Cardiac muscle cell (in vitro differentiated cells and primary cell): ENCODE results near the gene NECAB3. TPM values are rescaled to one million over a fixed set of nuclear protein-coding genes. Genes with fewer than 3 reads are reported as not detected.

Experiments used
- DNase-seq, 2 donors: peaks; one replicate each; pipeline versions ENCODE4 v3.0.0 to v3.0.0-alpha.2; 2010 to 2017; ENCODE audit warnings: low read depth in 1 of 2, low spot score in 1 of 2
- H3K27ac ChIP-seq: fragments of 200-600 bp; sonication (generic); 2 replicates; pipeline ENCODE4 v1.5.1; 2016
- H3K27me3 ChIP-seq: fragments of 200-600 bp; sonication (generic); 2 replicates; pipeline ENCODE4 v1.6.0; 2016; ENCODE audit warnings: control low read depth
- H3K36me3 ChIP-seq: fragments of 200-600 bp; sonication (generic); 2 replicates; pipeline ENCODE4 v1.5.1; 2016; ENCODE audit warnings: control low read depth
- H3K4me1 ChIP-seq: fragments of 200-600 bp; sonication (generic); 2 replicates; pipeline ENCODE4 v1.8.1; 2017; ENCODE audit warnings: low read depth, mild to moderate bottlenecking, mixed run types
- H3K4me3 ChIP-seq: fragments of 200-600 bp; sonication (generic); 2 replicates; pipeline ENCODE4 v1.5.1; 2016; ENCODE audit warnings: mild to moderate bottlenecking
- H3K9me3 ChIP-seq: fragments of 200-600 bp; sonication (generic); 2 replicates; pipeline ENCODE4 v1.5.1; 2017; ENCODE audit warnings: low read depth, mild to moderate bottlenecking, control low read depth
- polyA plus RNA-seq: library from polyadenylated mRNA; unstranded; fragments of >200 nt; fragmentation: Nextera tagmentation; extraction: Ambion mirVana; gene quantifications from 2 replicates; pipeline ENCODE4 v1.2.1, GENCODE V29; 2016
- total RNA-seq: library from RNA; depleted of rRNA; stranded (reverse); fragments of >200 nt; gene quantifications from 2 replicates; pipeline ENCODE4 v1.2.3, GENCODE V29; 2016
- TF ChIP-seq, protein P1 (sequence below): IDR thresholded peaks from 2 replicates; pipeline ENCODE4 v1.5.1; 2012; ENCODE audit warnings: low read depth, mild to moderate bottlenecking, low read length

The NECAB3 gene
- total and polyA plus RNA-seq, 2 experiments from 2014 or later = 93.1 to 187 TPM

DNA sequence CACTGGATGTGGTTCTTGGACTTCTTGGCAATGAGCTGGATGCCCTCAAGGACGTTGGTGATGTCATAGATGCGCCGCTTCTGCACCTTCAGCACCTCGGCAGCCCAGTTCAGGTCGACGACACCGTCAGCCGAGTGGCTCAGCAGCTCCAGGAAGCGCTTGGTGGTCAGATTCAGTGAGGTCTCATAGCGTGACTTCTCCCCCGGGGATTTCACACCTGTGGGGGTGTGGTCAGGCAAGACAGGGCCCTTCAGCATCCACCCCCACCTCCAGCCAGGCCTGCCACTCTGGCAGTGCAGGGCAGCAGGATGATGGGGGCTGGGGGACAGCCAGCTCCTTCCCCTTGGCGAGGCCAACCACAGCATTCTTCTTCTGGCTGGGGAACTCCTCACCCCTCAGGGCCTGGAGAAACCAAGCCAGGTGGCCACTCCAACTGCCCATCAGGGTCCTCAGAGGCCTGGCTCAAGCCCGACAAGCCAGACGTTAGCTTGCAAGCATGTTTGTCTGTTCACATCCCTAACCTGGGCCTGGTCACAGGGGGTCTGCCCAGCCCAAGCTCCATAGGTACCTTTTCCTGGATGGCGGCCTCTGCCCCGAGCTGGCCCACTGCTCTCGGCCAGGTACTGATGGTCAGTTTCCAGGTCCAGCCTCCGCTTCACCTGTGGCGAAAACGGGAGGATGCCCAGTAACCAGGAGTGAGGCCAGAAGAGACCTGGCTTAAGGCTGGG is 5.7 kb upstream of the NECAB3 start:
- Histone ChIP-seq H3K27ac (no peak overlapping the region), H3K4me1 (peaks cover 12% of the 10 kb centered on the region), H3K27me3 (no peaks in the 10 kb centered on the region), H3K36me3 (no peaks in the 10 kb centered on the region), H3K4me3 (no peak overlapping the region), H3K9me3 (no peaks in the 10 kb centered on the region)
- DNase-seq = no peak
- TF ChIP-seq, protein P1, sequence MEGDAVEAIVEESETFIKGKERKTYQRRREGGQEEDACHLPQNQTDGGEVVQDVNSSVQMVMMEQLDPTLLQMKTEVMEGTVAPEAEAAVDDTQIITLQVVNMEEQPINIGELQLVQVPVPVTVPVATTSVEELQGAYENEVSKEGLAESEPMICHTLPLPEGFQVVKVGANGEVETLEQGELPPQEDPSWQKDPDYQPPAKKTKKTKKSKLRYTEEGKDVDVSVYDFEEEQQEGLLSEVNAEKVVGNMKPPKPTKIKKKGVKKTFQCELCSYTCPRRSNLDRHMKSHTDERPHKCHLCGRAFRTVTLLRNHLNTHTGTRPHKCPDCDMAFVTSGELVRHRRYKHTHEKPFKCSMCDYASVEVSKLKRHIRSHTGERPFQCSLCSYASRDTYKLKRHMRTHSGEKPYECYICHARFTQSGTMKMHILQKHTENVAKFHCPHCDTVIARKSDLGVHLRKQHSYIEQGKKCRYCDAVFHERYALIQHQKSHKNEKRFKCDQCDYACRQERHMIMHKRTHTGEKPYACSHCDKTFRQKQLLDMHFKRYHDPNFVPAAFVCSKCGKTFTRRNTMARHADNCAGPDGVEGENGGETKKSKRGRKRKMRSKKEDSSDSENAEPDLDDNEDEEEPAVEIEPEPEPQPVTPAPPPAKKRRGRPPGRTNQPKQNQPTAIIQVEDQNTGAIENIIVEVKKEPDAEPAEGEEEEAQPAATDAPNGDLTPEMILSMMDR = no peak

- no peak for DNase-seq
- Histone ChIP-seq H3K27ac (no peak overlapping the region), H3K27me3 (no peaks in the 10 kb centered on the region), H3K36me3 (no peaks in the 10 kb centered on the region), H3K4me3 (no peak overlapping the region), H3K9me3 (no peaks in the 10 kb centered on the region), H3K4me1 (peaks cover 17% of the 10 kb centered on the region)
- TF ChIP-seq, protein P1 = no peak
These were observed 3.9 kb upstream of the NECAB3 start for GRCh38 chr20:33677991-33678702.

- Histone ChIP-seq H3K9me3 (no peaks in the 10 kb centered on the region), H3K27ac (no peak overlapping the region), H3K27me3 (no peaks in the 10 kb centered on the region), H3K4me3 (no peak overlapping the region), H3K4me1 (peaks cover 27% of the 10 kb centered on the region), H3K36me3 (peaks cover under 1% of the 10 kb centered on the region)
- no peak for DNase-seq
- TF ChIP-seq, protein P1 = no peak
These were observed 2.7 kb upstream of the NECAB3 start for GRCh38 chr20:33676652-33677645.

GRCh38 chr20:33676121-33676520 is 1.9 kb upstream of the NECAB3 start:
- Histone ChIP-seq H3K36me3 (peaks cover 3% of the 10 kb centered on the region), H3K4me3 (no peak overlapping the region), H3K27me3 (no peaks in the 10 kb centered on the region), H3K9me3 (no peaks in the 10 kb centered on the region), H3K27ac (no peak overlapping the region), H3K4me1 (peaks cover 27% of the 10 kb centered on the region)
- no peak for DNase-seq
- TF ChIP-seq, protein P1 = no peak
